GM12878 (cell line): ENCODE data around the gene GORASP2. TPM values are rescaled to one million over a fixed set of nuclear protein-coding genes. Genes with fewer than 3 reads are reported as not detected.

Experiments used
- ATAC-seq: fragments of 200-7000 bp; cut with Tn5 transposase; 3 replicates; pipeline ENCODE4 v1.9.1; 2020; ENCODE audit warnings: mild to moderate bottlenecking, moderate library complexity
- BruUV-seq: library from RNA; stranded (reverse); fragments of 400-500 nt; replicated peaks from 2 replicates; lab custom pipeline; 2021; lab: Mats Ljungman, UMichigan
- CTCF ChIA-PET: fragments of 300-600 bp; sonication (Branson Sonifier 250); formaldehyde crosslinking; extraction: SDS; loops from one replicate; lab custom pipeline; 2021; ENCODE audit warnings: inconsistent platforms; lab: Yijun Ruan, JAX
- POLR2A ChIA-PET: fragments of 350-600 bp; formaldehyde crosslinking; extraction: SDS; loops from one replicate; lab custom pipeline; 2021; ENCODE audit warnings: inconsistent platforms; lab: Charles Lee
- RAD21 ChIA-PET: fragments of 300-600 bp; sonication (Branson Sonifier 250); formaldehyde crosslinking; loops from one replicate; lab custom pipeline; 2023; ENCODE audit warnings: antibody characterized with exemption; ENCODE audit not compliant: unreplicated experiment; lab: Charles Lee
- SMC1A ChIA-PET: fragments of 300-600 bp; sonication (Branson Sonifier 250); formaldehyde crosslinking; loops from one replicate; lab custom pipeline; 2023; ENCODE audit not compliant: unreplicated experiment, uncharacterized antibody; lab: Charles Lee
- DNase-seq: peaks from one replicate; pipeline ENCODE4 v3.0.0-alpha.2; 2011; ENCODE audit warnings: low read depth, low spot score
- FAIRE-seq: peaks from 3 replicates; lab custom pipeline; 2011; peaks lifted over from hg19 to GRCh38; lab: Jason Lieb, UNC
- H2AFZ ChIP-seq: 2 replicates; pipeline ENCODE4 v1.6.0; 2011; ENCODE audit warnings: low read depth, low read length, control low read depth; ENCODE audit not compliant: control insufficient read depth
- H3K27ac ChIP-seq: 2 replicates; pipeline ENCODE4 v1.5.1; 2011; ENCODE audit warnings: control low read depth; ENCODE audit not compliant: control insufficient read depth, insufficient read depth
- H3K27me3 ChIP-seq, 2 experiments: replicated peaks in 1 of 2; 2 replicates each; pipeline versions ENCODE4 v1.6.0 to v1.6.1; 2011; ENCODE audit warnings: low read length in 1 of 2; ENCODE audit not compliant: control insufficient read depth in 2 of 2, insufficient read depth in 2 of 2
- H3K36me3 ChIP-seq, 2 experiments: 2 replicates each; pipeline ENCODE4 v1.5.1; 2011; ENCODE audit warnings: low read length in 1 of 2; ENCODE audit not compliant: control insufficient read depth in 2 of 2, insufficient read depth in 2 of 2
- H3K4me1 ChIP-seq: 2 replicates; pipeline ENCODE4 v1.6.1; 2011; ENCODE audit warnings: mild to moderate bottlenecking, low read length, moderate library complexity, mixed read lengths; ENCODE audit not compliant: control insufficient read depth, insufficient read depth
- H3K4me2 ChIP-seq: 2 replicates; pipeline ENCODE4 v1.6.0; 2011; ENCODE audit warnings: control low read depth; ENCODE audit not compliant: control insufficient read depth, insufficient read depth
- H3K4me3 ChIP-seq: fragments of 200-600 bp; sonication (generic); 2 replicates; pipeline ENCODE4 v1.5.1; 2016
- H3K79me2 ChIP-seq: 2 replicates; pipeline ENCODE4 v1.6.0; 2011; ENCODE audit warnings: low read length; ENCODE audit not compliant: control insufficient read depth, insufficient read depth
- H3K9ac ChIP-seq: 2 replicates; pipeline ENCODE4 v1.8.0; 2011; ENCODE audit warnings: low read length, control low read depth, mixed read lengths; ENCODE audit not compliant: control insufficient read depth, insufficient read depth
- H3K9me3 ChIP-seq: replicated peaks from 3 replicates; pipeline ENCODE4 v1.5.1; 2011; ENCODE audit warnings: mild to moderate bottlenecking, low read length; ENCODE audit not compliant: control insufficient read depth, insufficient read depth
- H4K20me1 ChIP-seq: 2 replicates; pipeline ENCODE4 v1.6.0; 2011; ENCODE audit not compliant: control insufficient read depth, insufficient read depth
- CEBPB ChIP-seq, 2 experiments: fragments of 150-350 bp in 1 of 2; IDR thresholded peaks; 2 replicates each; pipeline ENCODE4 v1.6.1; 2012 to 2014; ENCODE audit warnings: low read depth in 2 of 2, low read length in 2 of 2, borderline replicate concordance in 1 of 2, inconsistent platforms in 1 of 2
- CHD4 ChIP-seq: fragments of 200-600 bp; sonication (generic); IDR thresholded peaks from 2 replicates; pipeline ENCODE4 v1.6.1; 2016; ENCODE audit warnings: mild to moderate bottlenecking
- E4F1 ChIP-seq: fragments of 450-650 bp; IDR thresholded peaks from 2 replicates; pipeline ENCODE4 v1.6.1; 2018; ENCODE audit warnings: borderline replicate concordance, mild to moderate bottlenecking; ENCODE audit not compliant: partially characterized antibody
- MTA2 ChIP-seq: fragments of 450-650 bp; IDR thresholded peaks from 2 replicates; pipeline ENCODE4 v1.6.1; 2016; ENCODE audit warnings: low read depth, mild to moderate bottlenecking, moderate library complexity
- PAX5 ChIP-seq: IDR thresholded peaks from 2 replicates; pipeline ENCODE4 v1.6.1; 2011; ENCODE audit warnings: low read depth, low read length, borderline replicate concordance
- POLR2AphosphoS5 ChIP-seq: IDR thresholded peaks from 2 replicates; pipeline ENCODE4 v1.6.1; 2011; ENCODE audit warnings: mild to moderate bottlenecking, low read length, inconsistent platforms
- RUNX3 ChIP-seq: IDR thresholded peaks from 2 replicates; pipeline ENCODE4 v1.6.1; 2012; ENCODE audit warnings: low read length, inconsistent platforms
- SP1 ChIP-seq: IDR thresholded peaks from one replicate; pipeline ENCODE4 v1.6.1; 2011; ENCODE audit warnings: low read depth, low read length
- SPI1 ChIP-seq: IDR thresholded peaks from 2 replicates; pipeline ENCODE4 v1.6.1; 2011; ENCODE audit warnings: low read depth, mild to moderate bottlenecking, low read length, moderate library complexity, borderline replicate concordance; ENCODE audit not compliant: insufficient read depth
- STAT3 ChIP-seq: IDR thresholded peaks from 2 replicates; pipeline ENCODE4 v1.6.1; 2011; ENCODE audit warnings: low read depth, low read length, improper control_type of control experiment
- ZNF207 ChIP-seq: fragments of 450-650 bp; IDR thresholded peaks from 2 replicates; pipeline ENCODE4 v1.6.1; 2014; ENCODE audit warnings: antibody characterized with exemption, mild to moderate bottlenecking, borderline replicate concordance
- WGBS: methylation state at CpG from one replicate; pipeline ENCODE4 v1.1.6; 2016; ENCODE audit warnings: low lambda C conversion rate; ENCODE audit not compliant: insufficient replicate concordance, insufficient coverage; ENCODE audit errors: missing lambda C conversion rate; 5-methylcytosine and 5-hydroxymethylcytosine counted together
- in situ Hi-C: fragments of 300-500 bp; cut with MboI; formaldehyde crosslinking; loops from 9 replicates; pipeline ENCODE4 v1.14.3; 2018; ENCODE audit warnings: mixed read lengths
- intact Hi-C: fragments of 100-400 bp; cut with micrococcal nuclease; formaldehyde crosslinking; loops from one replicate; pipeline ENCODE4 v1.14.2; 2022; ENCODE audit not compliant: unreplicated experiment
- polyA plus RNA-seq, 11 experiments: library from polyadenylated mRNA; depleted of rRNA in 4 of 11; unstranded in 6 of 11; stranded (reverse) in 5 of 11; fragments of >200 nt; fragmentation: Nextera tagmentation in 4 of 11; fragmentation: Illumina TruSeq in 1 of 11; extraction: Ambion mirVana in 4 of 11; extraction: Trizol in 1 of 11; gene quantifications; 1 replicate in 1 of 11; 2 replicates in 10 of 11; pipeline versions ENCODE4 v1.2.1 to v1.2.3, GENCODE V29; 2011 to 2016; ENCODE audit warnings: inconsistent platforms in 2 of 11, missing spikeins in 2 of 11, low read depth in 1 of 11
- total RNA-seq, 4 experiments: library from RNA; depleted of rRNA in 3 of 4; stranded (reverse); fragments of >200 nt in 3 of 4; fragmentation: Illumina TruSeq in 1 of 4; extraction: Trizol in 1 of 4; gene quantifications; 2 replicates each; pipeline versions ENCODE4 v1.2.1 to v1.2.3, GENCODE V29; 2013 to 2021
- TF ChIP-seq, protein P1 (sequence below): fragments of 450-650 bp; formaldehyde crosslinking; IDR thresholded peaks from 2 replicates; pipeline ENCODE4 v1.4.0; 2022; ENCODE audit warnings: mild to moderate bottlenecking, moderate library complexity

Gene GORASP2
- total and polyA plus RNA-seq, 10 of the 15 experiments (the other 5 are each of a cell fraction or from before 2014, with no cell fraction given) = 26.3 to 169 (median 103) TPM

DNA sequence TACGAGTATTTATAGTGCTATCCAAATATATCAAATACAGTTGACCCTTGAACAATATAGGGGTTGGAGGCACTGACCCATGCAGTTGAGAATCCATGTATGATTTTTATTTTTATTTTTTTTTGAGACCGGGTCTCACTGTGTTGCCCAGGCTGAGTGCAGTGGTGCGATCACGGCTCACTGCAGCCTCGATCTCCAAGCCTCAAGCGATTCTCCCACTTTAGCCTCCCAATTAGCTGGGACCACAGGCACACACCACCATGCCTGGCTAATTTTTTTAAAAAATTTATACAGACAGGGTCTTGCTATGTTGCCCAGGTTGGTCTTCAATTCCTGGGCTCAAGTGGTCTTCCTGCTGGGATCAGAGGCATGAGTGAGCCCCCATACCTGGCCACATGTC is 70.6 kb downstream of the GORASP2 start:
- FAIRE-seq = no peak
- ChIA-PET CTCF (interaction anchor here (1.8 kb wide), 1 partner anchor 12 kb away, joined by 5 read pairs; no protein-coding TSS in a partner anchor), RAD21 (no interaction called here), POLR2A (no interaction called here), SMC1A (interaction anchor here (1.8 kb wide), 1 partner anchor 9 kb away, joined by 3 read pairs; no protein-coding TSS in a partner anchor)
- H3K27me3 ChIP-seq = no peaks in the 10 kb centered on the region
- H3K79me2 ChIP-seq = no peaks in the 10 kb centered on the region
- no peak overlapping the region for H3K9ac ChIP-seq
- 93% methylated on average over 6 of the region's 6 CpGs for WGBS
- no peaks in the 10 kb centered on the region for H3K4me1 ChIP-seq
- BruUV-seq = no TSS peak
- in situ Hi-C loops = no loop called here
- no peak overlapping the region for H3K4me3 ChIP-seq
- no peak overlapping the region for H2AFZ ChIP-seq
- intact Hi-C loops = no loop called here
- no peak for DNase-seq
- peaks cover 2 to 28% of the 10 kb centered on the region in 2 experiments for H3K36me3 ChIP-seq
- no peaks in the 10 kb centered on the region for H4K20me1 ChIP-seq
- ATAC-seq = no peak
- H3K27ac ChIP-seq = no peak overlapping the region
- H3K4me2 ChIP-seq = no peak overlapping the region
- no peaks in the 10 kb centered on the region for H3K9me3 ChIP-seq
- TF ChIP-seq STAT3 (no peak), SPI1 (no peak), CEBPB (IDR thresholded peaks at IDR 0.05; ENCODE audit: borderline replicate concordance in 1 of 2, low read depth in 2 of 2, low read length in 2 of 2) (no peak)

DNA sequence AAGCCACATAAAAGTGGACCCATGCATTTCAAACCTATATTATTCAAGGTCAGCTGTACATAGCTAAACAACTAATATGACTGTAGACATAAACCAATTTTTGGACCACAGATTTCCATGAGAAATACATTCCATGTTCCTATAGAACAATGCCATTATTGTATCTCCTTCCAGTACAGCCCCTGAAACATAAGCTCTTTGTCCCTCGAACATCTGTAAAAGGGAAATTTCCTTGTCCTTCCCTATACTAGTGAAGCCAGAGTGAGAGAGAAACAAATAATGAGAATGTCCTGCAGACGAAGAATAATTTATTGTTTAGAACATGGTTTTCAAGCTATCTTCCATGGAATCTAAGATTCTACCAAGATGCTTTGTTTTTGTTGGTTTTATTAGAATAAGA is 75.3 kb downstream of the GORASP2 start:
- no peak for DNase-seq
- FAIRE-seq = no peak
- intact Hi-C loops = no loop called here
- CTCF ChIA-PET = interaction anchor here (0.5 to 0.7 kb wide), 2 partner anchors 75 to 1110 kb away, joined by 3 read pairs; no protein-coding TSS in a partner anchor
- Histone ChIP-seq H3K36me3 (peaks cover 2 to 25% of the 10 kb centered on the region in 2 experiments), H3K4me1 (no peaks in the 10 kb centered on the region), H4K20me1 (no peaks in the 10 kb centered on the region), H3K9me3 (no peaks in the 10 kb centered on the region), H3K4me3 (no peak overlapping the region), H3K79me2 (no peaks in the 10 kb centered on the region), H3K27me3 (no peaks in the 10 kb centered on the region), H3K4me2 (no peak overlapping the region), H3K27ac (no peak overlapping the region), H3K9ac (no peak overlapping the region), H2AFZ (no peak overlapping the region)
- in situ Hi-C loops = no loop called here
- RAD21 ChIA-PET = no interaction called here
- BruUV-seq = TSS peak; percentile 18
- no peak for ATAC-seq
- WGBS = 93% methylated on average over 2 of the region's 2 CpGs
- POLR2A ChIA-PET = interaction anchor here (0.6 kb wide), 1 partner anchor 10 kb away, joined by 4 read pairs; no protein-coding TSS in a partner anchor
- SMC1A ChIA-PET = interaction anchor here (0.6 to 1.4 kb wide), 3 partner anchors 132 to 194 kb away, joined by 3 to 4 read pairs (median 3); no protein-coding TSS in a partner anchor
- no peak for TF ChIP-seq E4F1
- no peak for TF ChIP-seq SP1
- no peak for TF ChIP-seq PAX5
- no peak for TF ChIP-seq MTA2
- TF ChIP-seq RUNX3 = no peak
- no peak for TF ChIP-seq ZNF207
- no peak for TF ChIP-seq POLR2AphosphoS5
- TF ChIP-seq, protein P1, sequence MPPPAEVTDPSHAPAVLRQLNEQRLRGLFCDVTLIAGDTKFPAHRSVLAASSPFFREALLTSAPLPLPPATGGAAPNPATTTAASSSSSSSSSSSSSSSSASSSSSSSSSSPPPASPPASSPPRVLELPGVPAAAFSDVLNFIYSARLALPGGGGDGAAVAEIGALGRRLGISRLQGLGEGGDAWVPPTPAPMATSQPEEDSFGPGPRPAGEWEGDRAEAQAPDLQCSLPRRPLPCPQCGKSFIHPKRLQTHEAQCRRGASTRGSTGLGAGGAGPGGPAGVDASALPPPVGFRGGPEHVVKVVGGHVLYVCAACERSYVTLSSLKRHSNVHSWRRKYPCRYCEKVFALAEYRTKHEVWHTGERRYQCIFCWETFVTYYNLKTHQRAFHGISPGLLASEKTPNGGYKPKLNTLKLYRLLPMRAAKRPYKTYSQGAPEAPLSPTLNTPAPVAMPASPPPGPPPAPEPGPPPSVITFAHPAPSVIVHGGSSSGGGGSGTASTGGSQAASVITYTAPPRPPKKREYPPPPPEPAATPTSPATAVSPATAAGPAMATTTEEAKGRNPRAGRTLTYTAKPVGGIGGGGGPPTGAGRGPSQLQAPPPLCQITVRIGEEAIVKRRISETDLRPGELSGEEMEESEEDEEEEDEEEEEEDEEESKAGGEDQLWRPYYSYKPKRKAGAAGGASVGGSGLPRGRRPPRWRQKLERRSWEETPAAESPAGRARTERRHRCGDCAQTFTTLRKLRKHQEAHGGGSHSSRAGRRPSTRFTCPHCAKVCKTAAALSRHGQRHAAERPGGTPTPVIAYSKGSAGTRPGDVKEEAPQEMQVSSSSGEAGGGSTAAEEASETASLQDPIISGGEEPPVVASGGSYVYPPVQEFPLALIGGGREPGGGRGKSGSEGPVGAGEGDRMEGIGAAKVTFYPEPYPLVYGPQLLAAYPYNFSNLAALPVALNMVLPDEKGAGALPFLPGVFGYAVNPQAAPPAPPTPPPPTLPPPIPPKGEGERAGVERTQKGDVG (CRISPR knock-in tag) = no peak
- TF ChIP-seq CHD4 = no peak
